Activated CD4-positive, CD25-positive, alpha-beta regulatory T cell treated with anti-CD3 and anti-CD28 coated beads, Interleukin-2, amount 50 U/mL, for 24 hours (primary cell): ENCODE data around the gene CA12.

Experiments used
- ATAC-seq, 2 donors: fragments of 150-1000 bp; cut with Tn5 transposase; one replicate each; pipeline ENCODE4 v1.10.0; 2021; ENCODE audit warnings: mild to moderate bottlenecking in 1 of 2, moderate library complexity in 1 of 2

The CA12 gene

DNA sequence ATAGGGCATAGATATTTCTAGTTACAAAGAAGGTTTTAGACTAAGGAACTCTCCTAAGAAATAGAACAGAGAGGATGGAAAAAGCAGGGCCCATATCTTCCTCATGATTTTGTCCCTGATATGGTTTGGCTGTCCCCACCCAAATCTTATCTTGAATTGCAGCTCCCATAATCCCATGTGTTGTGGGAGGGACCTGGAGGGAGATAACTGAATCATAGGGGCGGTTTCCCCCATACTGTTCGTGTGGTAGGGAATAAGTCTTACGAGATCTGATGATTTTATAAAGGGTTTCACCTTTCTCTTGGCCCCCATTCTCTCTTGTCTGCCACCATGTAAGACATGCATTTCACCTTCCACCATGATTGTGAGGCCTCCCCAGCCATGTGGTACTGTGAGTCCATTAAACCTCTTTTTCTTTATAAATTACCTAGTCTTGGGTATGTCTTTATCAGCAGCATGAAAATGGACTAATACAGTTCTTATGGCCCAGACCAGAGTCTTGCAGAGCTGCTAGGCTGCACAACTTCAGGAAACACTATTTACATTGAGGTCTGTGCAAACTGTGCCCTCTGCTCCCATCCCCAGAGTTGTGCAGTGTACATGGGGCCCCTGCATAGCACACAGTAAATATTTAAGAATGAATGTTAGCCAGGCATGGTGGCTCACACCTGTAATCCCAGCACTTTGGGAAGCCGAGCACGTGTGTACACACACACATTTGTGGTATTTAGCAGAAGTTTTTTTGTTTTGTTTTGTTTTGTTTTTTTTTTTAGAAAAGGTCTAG, 20.3 kb upstream of the CA12 start:
- no peak for ATAC-seq

DNA sequence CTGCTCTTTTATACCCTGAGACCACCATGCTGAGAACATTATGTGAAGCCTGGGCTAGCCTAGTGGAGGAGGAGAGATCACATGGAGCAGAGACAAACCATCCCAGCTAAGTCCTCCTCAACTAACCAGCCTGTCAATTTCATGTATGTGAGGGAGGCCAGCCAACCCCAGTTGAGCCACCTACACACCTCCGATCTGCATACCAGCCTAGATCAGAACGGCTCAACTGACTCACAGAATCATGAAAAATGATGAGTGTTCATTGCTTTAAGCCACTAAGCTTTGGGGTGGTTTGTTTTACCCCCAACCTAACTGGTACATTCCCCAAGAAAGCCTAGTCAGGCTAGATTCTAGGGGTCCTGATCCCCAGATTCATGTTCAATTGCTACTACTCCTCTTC, 19.4 kb upstream of the CA12 start:
- ATAC-seq = peak; percentile 58 to 83

DNA sequence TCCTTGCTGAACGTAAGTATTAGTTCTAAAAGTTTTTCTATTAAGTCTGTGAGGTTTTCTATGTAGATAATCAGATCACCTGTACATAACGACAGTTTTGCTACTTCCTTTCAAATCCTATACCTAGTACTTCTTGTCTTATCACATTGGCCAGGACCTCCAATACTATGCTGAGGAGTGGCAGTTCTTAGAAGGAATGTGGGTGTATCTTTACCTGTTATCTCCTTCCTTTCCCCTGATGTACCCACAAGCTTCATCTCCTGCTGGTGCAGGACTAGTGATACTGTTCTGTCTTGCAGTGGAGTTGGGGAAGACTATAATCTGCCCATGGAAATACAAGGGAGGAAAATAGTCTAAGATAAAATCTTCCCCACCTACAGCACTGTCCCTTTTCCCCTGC, 16.8 kb upstream of the CA12 start:
- ATAC-seq = no peak

GRCh38 chr15:63396152-63396928, 14.7 kb upstream of the CA12 start:
- ATAC-seq = no peak

DNA sequence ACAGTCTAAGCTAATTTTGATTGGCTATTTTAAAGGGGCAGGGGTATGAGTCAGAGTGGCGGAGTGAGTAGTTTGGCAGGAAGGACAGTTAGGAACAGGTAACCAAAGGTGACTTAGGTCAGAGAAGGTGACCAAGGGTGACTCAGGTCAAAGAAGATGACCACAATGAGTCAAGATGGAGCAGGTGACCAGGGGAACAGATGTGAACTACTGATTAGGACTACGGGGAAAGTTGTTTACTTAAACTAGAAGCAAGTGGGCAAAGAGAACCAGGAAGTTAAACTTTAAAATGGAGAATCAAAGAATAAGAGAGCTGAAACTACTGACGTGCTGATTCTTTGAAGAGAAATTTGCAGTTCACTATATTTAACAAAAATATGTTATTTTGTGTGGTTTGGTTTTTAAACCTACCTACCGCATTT, 14.1 kb upstream of the CA12 start:
- no peak for ATAC-seq

- ATAC-seq = no peak
Measured at GRCh38 chr15:63392361-63393009, 10.8 kb upstream of the CA12 start.

DNA sequence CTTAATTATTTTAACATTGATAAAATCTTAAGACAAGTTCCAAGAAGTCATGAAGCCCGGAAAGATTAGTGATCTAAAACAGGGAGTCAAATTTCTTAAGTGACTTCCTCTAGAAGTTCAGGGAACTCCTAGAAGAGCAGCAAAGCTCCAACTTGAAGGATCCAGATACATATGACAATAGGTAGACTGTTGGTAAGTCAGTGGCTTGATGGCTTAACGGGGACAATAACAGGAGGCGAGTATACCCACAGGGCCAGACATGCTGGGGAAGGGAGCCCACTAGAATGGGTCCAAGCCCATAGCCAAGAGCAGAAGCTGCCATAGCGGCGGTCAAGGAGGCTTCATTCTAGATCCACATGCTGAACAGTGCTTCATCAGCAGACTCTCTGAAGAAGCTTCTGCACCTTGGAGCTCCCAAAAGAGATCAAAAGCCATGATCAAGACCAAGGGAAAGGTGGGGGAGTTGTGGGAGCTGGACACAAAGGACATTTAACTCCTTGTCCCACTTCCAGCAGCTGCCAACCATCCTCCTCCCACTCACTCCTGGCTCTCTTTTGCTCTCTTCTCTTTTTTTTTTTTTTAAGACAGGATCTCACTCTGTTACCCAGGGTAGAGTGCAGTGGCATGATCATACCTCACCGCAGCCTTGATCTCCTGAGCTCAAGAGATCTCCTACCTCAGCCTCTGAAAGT, 10.2 kb upstream of the CA12 start:
- ATAC-seq = no peak

DNA sequence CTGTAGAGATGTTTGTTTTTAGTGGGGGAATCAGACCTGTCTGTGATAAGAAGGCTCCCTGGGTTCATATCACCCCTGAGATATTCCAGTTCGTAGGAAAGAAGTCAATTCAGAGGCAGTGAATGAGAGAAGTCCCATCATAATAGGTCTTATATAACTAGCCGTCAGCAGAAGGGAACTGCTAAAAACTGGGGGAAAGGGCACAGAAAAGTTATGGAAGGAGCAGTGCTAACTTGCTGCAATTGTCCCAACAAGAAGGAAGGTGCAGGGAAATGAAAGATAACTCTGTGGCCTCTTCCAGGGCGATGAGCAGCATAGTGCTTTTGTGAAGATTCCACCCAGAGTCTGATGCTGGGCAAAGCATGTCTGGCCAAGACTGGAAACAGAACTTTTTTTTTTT, 9.0 kb upstream of the CA12 start:
- ATAC-seq = no peak

- no peak for ATAC-seq
Measured at GRCh38 chr15:63389902-63390670, 8.4 kb upstream of the CA12 start.

- ATAC-seq = no peak
Measured at GRCh38 chr15:63388511-63388910, 6.9 kb upstream of the CA12 start.

DNA sequence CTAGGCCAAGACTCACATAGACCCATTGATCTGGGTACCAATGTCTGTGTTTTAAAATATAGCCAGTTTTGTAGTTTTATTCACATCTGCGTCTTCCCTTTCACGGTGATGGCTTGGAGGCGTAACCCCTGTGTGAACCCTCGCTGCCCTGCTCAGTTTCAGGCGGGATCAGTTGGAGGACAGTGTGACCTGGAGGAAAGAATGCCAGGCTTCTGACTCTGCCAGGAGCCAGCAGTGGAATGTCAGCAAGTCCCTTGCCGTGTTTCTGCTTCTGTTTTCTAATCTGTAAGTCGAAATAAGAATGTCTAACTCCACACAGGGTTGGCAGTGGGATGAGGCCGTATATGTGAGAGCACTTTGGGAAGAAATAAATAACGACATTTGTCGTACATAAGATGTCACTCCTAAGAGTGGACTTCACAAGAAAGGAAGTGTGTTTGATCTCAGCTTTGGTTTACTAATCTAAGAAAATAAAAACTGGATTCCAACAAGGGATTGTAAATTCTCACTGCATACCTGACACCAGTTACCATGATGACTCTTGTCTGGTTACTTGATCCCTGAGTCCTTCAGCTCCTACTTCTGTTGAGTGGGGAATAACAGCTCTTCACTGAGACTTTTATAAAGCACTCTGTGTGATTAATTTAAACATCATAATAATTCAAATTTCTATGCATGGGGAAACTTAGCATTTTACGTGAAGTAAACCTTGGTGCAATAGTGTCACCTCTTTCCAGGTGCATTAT, 6.3 kb upstream of the CA12 start:
- ATAC-seq = no peak

GRCh38 chr15:63385911-63386531, 4.4 kb upstream of the CA12 start:
- no peak for ATAC-seq

- no peak for ATAC-seq
Measured at GRCh38 chr15:63384906-63385305, 3.3 kb upstream of the CA12 start.

- no peak for ATAC-seq
Measured at GRCh38 chr15:63382966-63383710, 1.5 kb upstream of the CA12 start.

- no peak for ATAC-seq
Measured at GRCh38 chr15:63380808-63381282, 801 bp downstream of the CA12 start.

- ATAC-seq = no peak
Measured at GRCh38 chr15:63380151-63380807, 1.4 kb downstream of the CA12 start.

GRCh38 chr15:63379492-63380150, 2.0 kb downstream of the CA12 start:
- ATAC-seq = no peak

DNA sequence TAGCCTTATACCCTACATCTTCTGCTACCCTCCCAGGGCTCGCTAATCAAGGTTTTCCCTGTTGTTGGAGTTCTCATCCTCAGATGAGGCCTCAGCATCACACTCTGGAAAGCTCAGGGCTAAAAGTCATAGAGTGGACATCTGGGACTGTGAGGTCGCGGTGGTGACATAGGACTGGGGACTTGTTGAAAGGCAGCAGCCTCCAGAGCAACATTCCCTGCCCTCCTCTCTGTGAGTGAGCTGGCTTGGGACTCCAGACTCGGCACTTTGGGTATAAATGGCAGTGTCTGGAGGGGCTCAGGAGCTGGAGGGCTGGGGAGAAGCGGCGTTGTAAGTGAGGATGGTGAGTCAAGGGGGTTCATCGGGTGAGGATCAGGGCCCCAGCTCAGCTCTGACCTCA, 2.7 kb downstream of the CA12 start:
- no peak for ATAC-seq
